Cortex of kidney (tissue), 1 donor: ENCODE measurements around the gene SOST.

ENCODE experiments used
- DNase-seq: peaks from one replicate; lab custom pipeline; 2025; lab: John Stamatoyannopoulos, UW

SOST gene

DNA sequence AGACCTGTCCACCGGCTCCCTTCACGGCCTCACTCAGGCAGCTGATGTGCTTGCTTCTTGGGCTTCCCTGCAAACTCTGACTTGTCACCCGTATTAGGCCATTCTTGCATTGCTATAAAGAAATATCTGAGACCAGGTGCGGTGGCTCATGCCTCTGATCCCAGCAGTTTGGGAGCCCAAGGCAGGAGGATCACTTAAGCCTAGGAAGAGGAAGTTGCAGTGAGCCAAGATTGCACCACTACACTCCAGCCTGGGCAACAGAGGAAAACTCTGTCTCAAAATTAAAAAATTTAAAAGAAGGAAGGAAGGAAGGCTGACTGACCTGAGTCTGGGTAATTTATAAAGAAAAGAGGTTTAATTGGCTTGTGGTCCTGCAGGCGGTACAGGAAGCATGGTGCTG lies 17.0 kb downstream of the SOST start:
- no peak for DNase-seq

DNA sequence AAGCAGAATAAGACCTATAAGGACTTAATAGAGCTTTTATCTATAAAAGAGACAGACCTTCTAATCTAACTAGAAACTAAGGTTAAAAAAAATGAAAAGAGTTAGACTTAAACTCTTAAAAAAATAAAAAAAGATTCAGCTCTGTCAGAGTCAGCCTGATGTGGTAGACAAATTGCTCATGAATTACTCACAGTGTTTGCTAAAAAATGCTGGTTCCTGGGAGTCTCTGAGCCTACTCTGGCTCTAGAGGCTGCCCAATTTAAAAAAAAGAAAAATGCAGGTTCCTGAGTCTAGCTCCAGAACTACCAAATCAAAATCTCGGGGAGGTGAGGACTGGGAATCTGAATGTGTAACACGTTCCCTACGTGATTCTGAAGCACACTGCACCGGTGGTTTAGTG lies 18.1 kb downstream of the SOST start:
- DNase-seq: no peak

DNA sequence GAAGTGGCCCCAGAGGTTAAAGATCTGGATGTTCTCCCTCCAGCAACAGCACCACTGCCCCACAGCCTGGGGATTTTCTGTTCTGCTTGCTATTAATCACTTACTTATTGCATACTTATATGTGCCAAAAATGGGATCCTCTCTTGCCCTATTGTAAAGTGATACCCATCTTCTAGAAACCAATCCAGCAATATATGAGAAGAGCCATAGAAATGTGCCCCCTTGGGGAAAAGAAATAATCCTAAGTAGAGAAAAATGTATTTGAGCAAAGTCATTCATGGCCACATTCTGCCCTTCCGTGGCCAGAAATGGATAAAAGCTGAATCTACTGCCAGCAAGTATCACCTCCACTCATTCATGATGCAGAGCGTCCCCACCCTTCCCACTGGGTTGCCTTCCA lies 20.9 kb downstream of the SOST start:
- no peak for DNase-seq

DNA sequence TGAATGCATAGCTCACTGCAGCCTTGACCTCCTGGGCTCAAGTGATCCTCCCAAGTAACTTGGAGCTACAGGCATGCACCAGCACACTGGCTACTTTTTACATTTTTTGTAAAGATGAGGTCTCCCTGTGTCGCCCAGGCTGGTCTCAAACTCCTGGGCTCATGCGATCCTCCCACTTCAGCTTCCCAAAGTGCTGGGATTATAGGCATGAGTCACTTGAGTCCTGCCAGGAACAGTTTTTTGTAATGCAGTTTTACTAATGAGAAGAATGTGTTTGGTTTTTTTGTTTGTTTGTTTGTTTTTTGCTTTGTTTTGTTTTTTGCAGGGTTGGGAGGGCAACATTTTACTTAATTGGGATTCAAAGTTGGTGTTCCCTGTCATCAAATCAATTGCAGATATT lies 22.2 kb downstream of the SOST start:
- no peak for DNase-seq

DNA sequence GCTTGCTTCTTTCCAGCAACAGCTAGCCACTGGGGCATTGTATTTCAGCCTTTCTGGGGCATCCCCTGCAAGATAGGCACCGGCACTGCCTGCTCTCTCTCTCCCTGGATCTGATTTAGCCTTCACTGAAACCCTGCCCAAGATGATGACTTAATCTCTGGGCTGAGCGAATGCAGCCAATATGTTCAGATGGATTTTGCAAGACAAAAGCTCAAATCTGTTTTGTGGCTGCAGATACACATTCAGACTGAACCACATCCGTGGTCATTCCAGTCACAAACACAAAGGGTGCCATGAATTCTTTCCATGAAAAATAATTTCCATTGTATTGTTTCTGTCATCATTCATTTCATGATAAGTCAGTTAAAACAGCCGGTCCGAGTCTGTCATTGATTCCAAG lies 24.2 kb downstream of the SOST start:
- no peak for DNase-seq

DNA sequence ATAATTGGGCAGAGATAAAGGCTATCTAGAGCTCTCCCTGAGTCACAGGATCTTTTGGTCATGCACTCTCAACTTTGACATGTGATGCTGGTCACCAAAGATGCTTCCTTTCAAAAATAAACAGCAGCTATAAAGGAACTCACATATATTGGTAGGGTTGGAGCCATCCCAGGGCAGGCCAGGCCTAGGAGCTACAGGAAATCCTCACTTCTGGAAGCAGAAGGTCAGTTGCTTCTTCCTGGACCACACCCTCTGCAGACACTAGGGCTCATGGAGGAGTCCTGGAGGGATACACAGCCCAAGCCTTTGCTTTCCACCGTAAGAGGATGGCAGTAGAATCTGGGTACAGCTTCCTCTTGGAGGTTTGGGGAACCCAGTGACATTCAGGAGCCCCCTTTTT lies 24.6 kb downstream of the SOST start:
- no peak for DNase-seq

DNA sequence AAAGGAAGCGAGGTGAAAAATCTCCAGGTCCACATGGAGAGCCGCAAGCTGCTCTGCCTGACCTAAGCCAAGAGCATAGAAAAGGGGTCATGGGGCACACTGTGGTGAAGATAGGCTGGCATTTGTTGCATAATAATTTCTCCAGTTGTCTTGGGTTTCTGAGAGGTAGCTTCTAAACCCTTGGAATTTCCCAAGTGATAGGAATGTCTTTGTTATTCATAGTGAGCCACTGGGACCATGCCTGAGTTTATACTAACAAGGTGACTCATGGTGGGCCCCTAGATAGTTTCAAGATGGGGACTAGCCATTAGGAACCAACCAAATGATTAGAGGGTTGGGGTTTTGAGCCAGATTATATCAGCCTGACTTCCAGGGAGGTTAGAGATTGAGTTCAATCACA lies 25.6 kb downstream of the SOST start:
- no peak for DNase-seq

DNA sequence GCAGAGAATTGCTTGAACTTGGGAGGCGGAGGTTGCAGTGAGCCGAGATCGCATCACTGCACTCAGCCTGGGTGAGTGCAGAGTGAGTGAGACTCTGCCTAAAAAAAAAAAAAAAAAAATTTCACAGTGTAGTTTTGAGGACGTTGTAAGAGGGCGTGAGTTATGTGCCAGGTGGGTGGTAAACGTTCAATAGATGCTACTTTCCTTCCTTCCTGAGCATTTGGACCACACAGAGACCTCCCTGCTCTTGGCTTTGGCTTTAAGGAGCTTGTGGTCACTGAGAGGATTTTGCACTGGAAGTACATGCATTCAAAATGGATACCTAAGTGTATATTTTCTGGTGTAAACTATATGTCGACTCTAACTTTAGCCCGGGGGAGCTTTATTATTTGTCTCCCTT lies 30.5 kb downstream of the SOST start:
- no peak for DNase-seq

DNA sequence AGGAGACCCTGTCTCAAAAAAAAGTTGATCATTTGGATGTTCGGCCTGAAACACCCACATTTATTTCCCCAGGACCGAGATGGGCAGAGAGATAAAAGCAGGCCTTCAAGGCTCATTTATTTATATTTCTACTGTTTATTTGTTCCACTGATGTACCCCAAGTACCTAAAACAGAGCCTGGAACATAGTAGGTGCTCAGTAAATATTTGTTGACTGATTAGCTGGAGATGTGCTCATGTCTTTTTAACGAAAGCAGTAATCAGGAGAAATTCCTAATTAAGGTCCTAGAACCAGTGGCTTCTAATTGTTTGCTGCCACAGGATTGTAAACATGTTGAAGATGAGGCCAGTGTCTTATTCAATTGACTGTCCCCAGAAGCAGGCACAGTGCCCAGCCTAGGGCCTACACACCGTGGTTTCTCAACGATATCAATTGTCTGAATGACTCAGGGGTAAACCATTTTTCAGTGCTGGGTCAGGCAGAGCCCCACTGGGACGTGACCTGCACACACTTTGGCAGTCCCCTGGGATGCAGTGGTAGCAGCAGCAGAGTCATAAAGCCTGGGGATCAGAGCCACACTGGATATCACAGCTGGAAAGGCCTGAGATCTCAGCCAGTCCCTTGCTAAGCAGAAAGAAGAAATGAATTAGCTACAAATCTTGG lies 34.8 kb downstream of the SOST start:
- no peak for DNase-seq

DNA sequence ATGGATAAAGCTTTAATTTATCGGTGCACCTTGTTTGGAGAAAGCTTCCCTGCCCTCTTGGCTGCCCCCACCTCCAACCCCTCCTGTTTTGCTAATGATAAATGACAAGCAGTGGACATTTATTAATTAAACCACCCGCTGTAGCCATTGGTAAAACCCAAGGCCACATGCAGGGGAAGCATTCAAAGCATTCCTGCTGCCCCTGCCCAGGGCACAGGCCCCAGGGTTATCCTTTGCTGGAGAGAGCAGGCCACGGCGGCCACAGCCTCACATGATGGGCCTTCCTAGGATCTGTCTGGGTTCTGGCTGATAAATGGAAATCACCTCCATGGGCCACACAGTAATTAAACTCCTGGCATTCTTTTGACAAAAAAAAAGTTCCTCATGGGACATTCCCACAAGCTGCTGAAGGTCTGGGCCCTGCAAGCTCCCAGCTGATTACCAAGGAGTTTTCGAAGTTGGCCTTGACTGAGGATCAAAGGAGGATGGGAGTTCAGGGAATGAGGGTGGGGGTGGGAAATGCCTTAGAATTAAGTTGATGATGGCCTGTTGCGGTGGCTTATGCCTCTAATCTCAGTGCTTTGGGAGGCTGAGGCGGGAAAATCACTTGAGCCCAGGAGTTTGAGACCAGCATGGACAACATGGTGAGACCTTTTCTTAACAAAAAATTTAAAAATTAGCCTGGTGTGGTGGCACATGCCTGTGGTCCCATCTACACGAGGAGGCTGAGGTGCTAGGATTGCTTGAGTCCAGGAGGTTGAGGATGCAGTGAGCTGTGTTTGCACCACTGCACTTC lies 35.5 kb downstream of the SOST start:
- DNase-seq: no peak

DNA sequence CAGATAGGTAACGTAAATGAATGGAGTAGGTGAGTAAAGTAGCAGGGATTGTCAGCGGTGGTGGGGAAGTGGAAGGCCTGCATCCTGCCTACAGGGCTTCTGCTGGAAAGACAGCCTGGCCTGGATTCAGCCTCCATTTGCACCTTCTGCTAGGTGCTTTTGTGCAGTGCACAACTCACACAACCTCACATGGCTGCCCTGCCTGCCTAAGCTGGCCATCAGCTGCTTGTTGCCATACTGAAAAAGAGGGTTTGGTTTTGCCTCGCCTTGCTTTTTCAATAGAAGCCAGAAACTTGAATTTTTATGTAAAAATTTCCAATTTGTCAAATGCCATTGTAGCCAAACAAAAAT lies 36.3 kb downstream of the SOST start:
- DNase-seq: no peak

DNA sequence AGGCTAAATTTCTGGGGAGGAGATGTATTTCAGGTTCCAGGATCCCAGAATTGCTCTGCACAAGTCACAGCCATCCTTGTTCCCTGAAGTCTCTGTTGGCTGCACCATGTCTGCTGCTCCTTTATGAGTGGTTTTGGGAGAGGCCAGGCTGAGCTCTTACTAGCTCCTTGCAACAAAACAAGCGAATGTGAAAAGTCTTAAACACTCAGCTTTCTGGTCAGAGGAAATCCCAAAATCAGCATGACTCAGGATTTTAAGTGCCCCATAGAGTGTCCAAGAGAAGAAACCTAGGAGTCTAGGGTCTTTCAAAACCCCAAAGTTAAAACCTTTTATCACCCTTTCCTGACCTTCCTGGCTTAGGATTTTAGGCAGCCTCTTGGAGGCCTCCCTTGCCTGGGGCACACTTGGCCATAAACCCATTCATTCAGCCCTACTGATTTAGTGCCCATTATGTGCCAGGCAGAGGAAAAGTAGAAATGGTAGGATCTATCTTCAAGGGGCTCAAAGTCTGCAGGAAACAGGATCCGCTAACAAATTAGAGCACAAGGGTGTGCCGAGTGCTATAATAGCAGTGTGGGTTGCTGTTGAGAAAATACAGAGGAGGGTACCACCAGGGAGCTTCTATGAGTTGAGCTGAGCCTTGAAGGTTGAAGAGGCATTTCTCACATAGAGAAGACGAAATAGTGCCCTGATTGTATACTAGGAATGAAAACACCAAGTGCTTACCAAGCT lies 36.9 kb downstream of the SOST start:
- no peak for DNase-seq

DNA sequence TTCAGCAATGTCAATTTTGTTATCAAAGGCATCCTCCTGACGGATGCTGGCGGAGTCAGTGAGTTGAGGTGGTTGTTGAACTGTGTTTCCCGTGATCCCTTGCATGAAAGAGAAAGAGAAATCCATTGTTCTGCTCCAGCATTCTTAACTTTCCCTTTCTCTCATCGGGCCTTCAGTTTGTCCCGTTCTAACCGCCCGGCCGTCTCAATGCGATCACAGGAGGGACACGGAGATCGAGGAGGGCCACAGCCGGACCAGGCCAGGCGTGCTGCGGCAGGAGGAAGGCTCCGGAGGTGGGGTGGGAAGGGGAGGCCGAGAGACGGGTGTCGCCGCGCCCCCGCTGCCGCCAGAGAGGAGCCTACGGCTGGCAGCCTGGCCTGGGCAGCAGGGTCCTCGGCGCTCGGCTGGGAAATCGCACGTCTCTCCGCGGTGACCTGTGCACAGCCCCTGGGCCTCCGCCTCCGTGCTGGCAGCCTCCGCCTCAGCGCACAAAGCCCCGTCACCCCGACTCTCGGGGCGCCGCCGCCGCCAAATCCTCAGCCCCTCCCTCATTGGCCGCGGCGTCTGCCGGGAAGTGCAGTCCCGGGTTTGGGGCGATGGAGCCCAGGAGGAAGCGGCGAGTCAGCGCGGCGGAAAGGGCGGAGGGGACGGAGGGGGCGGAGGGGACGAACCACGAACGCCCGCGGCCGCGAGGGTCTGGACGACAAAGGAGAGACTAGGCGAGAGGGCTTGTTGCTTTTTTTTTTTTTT lies 38.1 kb downstream of the SOST start:
- DNase-seq: no peak

DNA sequence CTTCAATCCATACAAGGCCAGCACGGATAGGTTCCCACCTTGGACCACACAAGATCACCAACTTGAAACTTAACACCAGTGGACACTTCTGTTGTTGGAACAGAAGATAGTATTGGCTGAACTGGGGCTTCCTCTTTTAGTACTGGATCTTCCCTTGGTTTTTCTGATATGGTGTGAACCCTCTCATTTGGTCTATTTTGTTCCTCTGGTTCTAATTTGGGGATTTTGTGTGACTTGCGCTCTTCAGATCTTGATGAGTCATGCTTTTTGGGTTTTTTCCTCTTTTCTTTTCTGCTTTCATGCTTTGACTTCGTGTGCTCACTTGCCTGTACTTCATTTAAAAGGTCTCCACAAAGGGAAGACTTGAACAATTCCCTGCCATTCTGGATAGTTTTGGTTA lies 39.0 kb downstream of the SOST start:
- no peak for DNase-seq

DNA sequence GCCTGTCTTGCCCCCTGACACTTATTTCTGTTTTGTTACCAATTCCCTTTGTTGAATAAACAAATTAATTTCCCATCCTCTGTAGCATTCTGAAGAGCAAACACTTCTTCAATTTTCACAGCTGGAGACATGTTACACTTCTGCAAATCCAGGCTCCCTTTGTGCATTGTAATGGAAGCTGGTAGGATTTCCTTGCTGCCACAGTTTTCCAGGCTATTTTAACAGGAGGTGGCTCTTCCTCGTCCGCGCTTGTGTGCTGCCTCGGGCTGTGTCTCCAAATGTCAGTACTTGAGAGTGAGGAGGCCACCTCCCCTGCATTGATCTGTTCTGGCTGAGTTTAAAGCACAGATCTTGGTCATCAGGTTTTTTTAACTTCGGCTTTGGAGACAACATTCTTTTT lies 40.0 kb downstream of the SOST start:
- no peak for DNase-seq

DNA sequence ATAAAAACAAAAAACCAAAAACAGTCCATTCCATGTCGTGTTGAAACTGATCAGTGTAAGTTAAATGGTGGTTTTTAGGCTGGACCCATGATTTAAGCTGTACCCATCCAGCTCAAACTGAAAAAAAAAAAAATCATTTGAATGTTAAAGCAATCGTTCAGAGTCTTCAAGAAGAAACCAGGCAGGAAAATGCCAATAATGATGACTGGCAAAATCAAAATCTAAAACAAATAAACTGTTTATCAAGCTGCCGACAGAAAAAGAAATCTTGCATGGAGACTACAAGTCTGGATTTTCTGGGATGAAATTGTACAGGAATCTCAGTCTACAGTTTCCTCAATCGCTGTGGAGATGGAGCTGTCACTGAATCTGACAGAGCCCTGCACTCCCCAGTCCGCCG lies 40.7 kb downstream of the SOST start:
- DNase-seq: no peak

DNA sequence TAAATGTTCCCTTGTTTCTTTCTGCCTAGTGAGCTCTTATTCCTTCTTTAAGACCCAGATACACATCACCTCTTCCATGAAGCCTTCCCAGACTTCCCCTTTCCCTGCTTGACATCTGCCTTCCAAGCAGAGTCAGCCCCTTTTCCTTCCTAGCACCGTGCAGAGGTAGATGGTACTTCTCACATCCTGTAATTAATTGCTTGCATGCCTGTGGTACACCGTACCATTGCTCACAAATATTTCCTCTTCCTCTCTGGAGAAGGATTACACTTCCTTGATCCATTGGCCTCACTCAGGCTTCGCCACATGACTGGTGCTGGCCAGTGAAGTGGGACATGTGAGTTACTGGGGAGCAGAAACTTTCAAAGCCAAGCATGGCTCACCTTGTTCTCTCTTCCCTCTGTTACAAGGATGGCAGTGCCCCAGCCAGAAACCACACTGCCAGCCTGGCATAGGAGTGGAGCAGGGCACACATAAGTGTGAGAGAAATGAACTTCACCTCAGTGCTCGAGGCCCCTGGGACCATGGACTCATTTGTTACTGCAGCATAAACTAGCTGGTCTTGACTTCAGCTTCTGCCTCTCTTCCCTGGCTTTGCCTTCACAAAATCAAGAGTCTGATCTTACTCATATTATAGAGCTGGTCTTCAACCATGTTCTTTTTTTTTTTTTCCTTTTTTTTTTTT lies 44.0 kb downstream of the SOST start:
- no peak for DNase-seq

DNA sequence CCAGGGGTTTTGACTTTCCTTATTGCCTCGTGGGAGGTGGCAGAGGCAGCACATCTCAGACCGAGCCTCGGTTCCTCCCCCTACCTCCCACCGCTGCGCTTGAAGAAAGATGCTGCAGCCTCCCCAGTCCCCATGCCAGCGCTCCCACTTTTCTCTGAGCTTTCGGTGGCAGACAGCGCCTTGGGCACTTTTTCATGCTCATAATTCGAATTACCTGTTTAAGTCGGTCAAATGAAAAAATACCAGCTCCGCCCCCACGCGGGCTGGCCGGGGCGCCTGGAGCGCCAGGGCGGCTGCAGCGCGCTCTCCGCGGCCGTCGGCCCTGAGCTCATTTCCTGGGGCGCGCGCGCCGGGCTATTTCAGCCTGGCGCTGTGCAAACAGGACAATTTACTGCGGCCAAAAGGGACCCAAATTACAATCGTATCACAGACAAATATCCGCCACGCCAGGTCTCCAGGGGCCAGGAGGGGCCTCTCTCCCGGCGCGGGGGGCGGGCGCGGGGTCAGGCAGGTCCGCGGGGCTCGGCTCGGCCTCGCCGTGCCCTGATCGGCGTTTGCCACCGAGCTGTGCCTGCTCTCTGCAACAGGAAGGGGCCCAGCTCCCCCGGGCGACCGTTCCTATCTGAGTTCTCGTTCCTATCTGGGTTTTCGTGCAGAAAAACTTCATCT lies 45.0 kb downstream of the SOST start:
- DNase-seq: no peak

DNA sequence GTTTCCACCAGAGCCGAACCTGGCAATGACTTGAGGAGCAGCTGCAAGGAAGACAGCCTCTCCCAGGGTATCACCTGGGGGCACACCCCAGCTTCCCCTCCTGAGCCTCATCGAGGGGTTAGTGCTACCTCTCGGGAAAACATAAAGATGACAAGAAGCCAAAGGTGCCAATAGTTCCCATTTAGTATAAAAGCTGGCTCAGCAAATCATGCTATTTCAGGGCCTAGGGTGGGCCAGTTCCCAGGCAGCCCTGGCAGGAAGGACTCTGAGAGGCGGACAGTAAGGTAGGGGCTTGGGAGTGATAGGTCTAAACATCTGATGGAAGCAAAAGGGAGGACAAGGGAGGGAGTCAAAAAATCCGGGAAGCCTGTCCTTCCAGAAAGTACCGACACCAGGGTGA lies 46.2 kb downstream of the SOST start:
- DNase-seq: no peak

DNA sequence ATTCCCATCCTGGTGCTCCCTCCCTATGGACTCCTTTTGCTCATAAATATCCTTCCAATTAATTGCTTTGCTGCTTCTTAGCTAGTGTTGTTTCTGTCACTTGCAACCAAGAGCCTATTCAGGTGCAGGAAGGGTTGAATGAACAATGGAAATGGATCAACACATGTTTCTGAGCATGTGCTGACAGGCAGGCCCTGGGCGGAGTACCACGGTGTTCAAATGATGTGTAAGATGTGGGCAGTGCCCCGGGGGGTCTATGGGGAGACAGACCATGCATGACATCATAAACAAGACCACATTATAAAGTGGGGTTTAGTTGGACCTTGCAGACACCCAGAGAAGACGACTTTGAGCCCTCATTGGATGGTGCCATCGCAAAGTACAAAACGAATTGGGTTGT lies 48.5 kb downstream of the SOST start:
- DNase-seq: no peak

DNA sequence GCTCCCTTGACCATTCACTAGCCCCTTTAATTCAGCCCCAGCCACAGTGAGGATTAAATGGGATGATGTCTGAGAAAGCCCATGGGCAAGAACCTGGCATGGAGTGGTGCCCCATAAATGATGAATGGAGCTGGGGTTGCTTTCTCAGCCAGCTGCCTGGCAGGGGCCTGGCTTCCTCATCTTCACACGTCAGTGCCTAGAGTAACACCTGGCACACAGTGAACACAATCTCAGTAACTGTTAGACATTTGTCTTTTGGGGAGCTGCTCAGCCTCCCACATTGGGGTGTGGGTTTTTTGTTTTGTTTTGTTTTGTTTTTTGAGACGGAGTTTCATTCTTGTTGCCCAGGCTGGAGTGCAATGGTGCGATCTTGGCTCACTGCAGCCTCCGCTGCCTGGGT lies 49.4 kb downstream of the SOST start:
- DNase-seq: no peak

DNA sequence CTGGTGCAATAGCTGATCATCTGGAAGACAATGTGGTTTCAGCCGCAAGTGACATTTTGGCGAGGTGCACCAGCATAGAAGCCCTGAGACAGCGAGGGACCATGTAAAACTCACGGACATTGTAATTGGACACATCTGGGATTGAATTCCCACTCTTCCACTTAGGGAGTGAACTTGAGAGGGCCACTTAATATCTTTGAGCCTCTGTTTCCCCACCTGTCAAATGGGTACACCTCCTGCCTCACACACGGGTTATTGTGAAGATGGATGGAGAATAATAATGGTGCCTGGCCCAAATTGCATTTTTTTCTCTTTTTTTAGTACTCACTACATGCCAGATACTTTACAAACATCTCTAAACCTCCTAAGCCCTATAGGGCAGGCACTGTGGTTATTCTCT lies 51.4 kb downstream of the SOST start:
- DNase-seq: no peak
